Hippocampal formation (tissue), 2 donors: ENCODE results near the gene KLF6.

Experiments
- DNase-seq, 2 donors: peaks; one replicate each; lab custom pipeline; 2025; lab: John Stamatoyannopoulos, UW

KLF6 gene

GRCh38 chr10:3811291-3811870 lies 26.4 kb upstream of the KLF6 start:
- no peak for DNase-seq

GRCh38 chr10:3808689-3809199 lies 23.7 kb upstream of the KLF6 start:
- DNase-seq, result no peak

- no peak for DNase-seq
These were observed 23.0 kb upstream of the KLF6 start for GRCh38 chr10:3807928-3808496.

- no peak for DNase-seq
These were observed 22.4 kb upstream of the KLF6 start for GRCh38 chr10:3807211-3807927.

- no peak for DNase-seq
These were observed 21.6 kb upstream of the KLF6 start for GRCh38 chr10:3806603-3807002.

GRCh38 chr10:3805791-3806461 lies 20.9 kb upstream of the KLF6 start:
- no peak for DNase-seq

GRCh38 chr10:3805201-3805790 lies 20.3 kb upstream of the KLF6 start:
- DNase-seq, result no peak

GRCh38 chr10:3803927-3804741 lies 19.1 kb upstream of the KLF6 start:
- DNase-seq, result peak in 1 of 2 donors; percentile 41

- no peak for DNase-seq
These were observed 18.4 kb upstream of the KLF6 start for GRCh38 chr10:3803295-3803926.

- no peak for DNase-seq
These were observed 17.7 kb upstream of the KLF6 start for GRCh38 chr10:3802526-3803265.

- no peak for DNase-seq
These were observed 16.7 kb upstream of the KLF6 start for GRCh38 chr10:3801558-3802192.

GRCh38 chr10:3800586-3800985 lies 15.6 kb upstream of the KLF6 start:
- DNase-seq, result no peak

GRCh38 chr10:3797750-3798149 lies 12.7 kb upstream of the KLF6 start:
- no peak for DNase-seq

- no peak for DNase-seq
These were observed 8.5 kb upstream of the KLF6 start for GRCh38 chr10:3793553-3793952.

- no peak for DNase-seq
These were observed 7.8 kb upstream of the KLF6 start for GRCh38 chr10:3792710-3793219.

GRCh38 chr10:3791974-3792633 lies 7.1 kb upstream of the KLF6 start:
- no peak for DNase-seq

- DNase-seq, result no peak
These were observed 5.8 kb upstream of the KLF6 start for GRCh38 chr10:3790858-3791257.

GRCh38 chr10:3790272-3790671 lies 5.3 kb upstream of the KLF6 start:
- no peak for DNase-seq

GRCh38 chr10:3789621-3790020 lies 4.6 kb upstream of the KLF6 start:
- no peak for DNase-seq
